ENCODE measurements around the gene RNF169.
"Not testable (repeated sequence)": the region's sequence is repeated elsewhere in the genome, so short reads cannot be mapped to it uniquely, and the experiment has no call there.

Gene RNF169

DNA sequence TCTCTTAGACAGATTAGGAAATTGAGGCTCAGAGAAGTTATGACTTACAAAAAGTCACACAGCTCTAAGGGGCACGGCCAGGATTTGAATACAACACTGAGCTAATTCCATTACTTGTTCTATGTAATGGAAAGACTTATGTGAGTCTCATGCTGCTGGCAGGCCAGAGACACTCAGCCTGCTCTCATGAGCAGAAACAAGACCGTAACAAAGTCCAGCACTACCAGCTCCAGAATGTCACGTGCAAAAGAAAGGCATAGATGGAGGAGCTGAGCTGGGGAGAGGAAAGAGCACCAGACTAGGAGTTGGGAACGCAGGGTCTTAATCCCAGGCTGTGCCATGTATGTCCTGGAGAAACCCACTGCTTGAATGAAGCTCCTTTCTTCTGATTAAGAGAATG, 19.3 kb upstream of the RNF169 start:
- DNase-seq: no peak

DNA sequence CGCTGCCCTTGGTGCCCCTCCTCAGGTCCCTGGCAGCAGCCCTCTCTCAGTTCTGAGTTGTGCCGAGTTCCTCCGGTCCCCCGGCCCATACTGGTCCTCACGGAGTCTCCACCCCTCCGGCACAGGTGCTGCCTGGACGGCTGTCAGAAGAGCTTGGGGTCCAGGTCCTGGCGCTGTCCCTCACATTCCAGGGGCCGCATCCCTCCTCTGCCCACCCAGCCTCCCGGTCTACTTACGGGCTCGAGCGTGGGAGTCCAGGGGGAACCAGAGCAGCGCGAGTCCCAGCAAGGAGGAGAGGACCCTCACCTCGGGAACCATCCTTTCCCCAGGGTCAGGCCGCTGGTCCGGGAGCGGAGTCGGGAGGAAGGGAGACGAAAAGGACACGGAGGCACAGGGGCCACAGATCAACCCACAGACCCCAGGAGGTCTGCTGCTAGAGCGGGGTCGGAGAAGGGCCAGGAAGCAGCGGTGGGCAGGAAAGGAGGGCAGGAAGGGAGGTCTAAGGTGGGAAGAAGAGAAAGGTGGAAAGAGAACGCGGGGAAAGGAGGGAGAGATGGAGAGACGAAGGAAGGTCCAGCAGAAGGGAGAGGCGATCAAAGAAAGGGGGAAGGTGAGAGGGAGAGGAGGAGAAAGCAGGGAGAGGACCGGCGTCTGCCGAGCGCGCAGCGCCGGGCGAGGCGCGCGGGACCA, 17.9 kb upstream of the RNF169 start:
- no peak for DNase-seq

DNA sequence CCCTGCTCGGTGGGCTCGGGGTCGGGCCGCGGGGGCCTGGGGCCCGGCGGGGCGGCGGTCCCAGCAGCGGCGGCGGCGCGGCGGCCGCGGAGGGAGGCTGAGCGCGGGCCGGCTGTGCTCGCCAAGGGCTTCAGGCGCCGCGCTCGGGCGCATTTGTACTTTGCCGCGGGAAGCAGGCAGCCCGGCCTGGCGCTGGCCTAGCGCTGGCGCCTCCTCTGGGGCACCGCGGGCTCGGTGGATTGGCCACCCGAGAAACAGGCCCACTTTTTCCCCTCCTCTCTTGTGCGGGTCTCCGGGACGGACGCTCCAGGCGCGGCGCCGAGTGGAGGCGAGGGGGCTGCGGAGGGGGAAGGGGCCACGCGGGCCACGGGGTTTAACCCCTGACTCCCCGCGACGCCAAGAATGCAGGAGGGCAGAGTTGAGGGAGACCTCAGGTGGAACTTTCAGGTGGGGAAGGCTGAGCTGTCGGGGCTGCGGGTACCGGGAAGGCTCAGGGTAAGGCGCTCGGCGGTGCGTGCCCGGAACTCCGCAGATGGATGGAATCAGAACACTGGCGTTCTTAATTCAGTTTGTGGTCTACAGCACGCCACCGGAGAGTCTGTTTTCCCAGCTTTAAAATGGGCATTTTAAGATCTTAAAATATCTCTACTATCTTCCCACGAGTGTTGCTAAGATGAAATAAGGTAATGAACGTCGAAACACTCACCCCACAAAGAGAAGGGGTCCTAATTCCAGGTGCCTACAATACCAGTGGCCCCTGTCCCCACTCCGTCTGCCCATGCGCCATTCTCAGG, 17.2 kb upstream of the RNF169 start, which contains the start of gene CHRDL2:
Gene CHRDL2 (minus strand): TSS at position 126 of the 794 bp plus-strand sequence. CDS start 538 bp downstream, outside the sequence.
- no peak for DNase-seq

DNA sequence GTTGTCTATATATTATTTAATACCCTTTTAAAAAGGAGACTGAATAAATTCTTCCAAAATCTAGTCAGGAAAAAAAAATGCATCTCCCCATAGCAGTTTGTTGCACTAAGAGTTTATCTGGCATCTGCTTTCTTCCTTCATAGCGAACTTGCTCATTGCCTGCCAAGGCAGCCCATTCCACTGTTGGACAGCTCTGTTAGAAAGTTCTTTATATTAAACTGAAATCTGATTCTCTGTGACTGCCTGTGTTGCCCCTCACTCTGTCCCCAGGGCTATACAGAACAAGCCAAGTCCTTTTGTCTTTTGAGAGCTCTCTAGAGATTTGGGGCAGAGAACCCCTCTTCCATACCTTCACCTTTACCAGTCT, 14.1 kb upstream of the RNF169 start:
- DNase-seq: no peak

DNA sequence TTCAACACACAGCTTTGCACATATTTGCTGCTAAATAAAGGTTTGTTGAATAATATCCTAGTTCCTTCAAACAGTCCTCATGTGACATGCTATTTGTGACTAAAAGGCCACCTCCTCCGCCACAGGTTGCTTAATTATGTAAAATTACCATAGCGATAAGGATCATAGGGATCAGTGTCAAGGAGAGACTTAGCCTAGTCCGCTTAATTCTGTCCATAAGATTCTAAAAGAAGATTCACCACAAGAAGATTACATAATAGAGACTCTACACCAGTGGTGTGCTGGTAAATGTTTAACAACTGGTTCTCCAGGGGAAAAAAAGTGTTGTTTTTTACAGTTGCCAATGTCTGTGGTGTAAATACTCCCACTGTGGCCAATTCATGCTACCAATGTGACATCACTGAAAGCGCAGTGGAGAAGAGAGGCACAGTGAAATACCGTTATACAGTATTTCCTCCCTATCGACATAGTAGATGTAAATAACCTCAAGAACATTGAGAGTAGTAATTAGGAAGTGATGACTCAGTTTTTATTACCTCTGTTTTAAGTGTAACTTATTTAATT, 13.2 kb upstream of the RNF169 start:
- DNase-seq: no peak

DNA sequence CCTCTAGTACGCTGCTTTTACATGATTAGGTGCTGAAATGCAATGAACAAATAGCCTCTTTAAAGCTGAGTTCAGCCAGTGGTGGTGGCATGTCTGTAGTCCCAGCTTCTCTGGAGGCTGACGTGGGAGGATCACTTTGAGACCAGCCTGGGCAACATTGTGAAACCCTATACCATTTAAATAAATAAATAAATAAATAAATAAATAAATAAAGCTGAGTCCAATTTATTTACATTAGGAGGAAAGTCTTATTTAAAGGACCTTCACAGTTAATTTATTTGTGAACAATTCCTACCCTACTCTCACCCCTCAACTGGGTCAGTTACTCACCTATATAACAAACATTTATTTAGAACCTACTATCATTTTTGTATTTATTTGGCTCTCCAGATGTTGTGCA, 12.6 kb upstream of the RNF169 start:
- DNase-seq: no peak

DNA sequence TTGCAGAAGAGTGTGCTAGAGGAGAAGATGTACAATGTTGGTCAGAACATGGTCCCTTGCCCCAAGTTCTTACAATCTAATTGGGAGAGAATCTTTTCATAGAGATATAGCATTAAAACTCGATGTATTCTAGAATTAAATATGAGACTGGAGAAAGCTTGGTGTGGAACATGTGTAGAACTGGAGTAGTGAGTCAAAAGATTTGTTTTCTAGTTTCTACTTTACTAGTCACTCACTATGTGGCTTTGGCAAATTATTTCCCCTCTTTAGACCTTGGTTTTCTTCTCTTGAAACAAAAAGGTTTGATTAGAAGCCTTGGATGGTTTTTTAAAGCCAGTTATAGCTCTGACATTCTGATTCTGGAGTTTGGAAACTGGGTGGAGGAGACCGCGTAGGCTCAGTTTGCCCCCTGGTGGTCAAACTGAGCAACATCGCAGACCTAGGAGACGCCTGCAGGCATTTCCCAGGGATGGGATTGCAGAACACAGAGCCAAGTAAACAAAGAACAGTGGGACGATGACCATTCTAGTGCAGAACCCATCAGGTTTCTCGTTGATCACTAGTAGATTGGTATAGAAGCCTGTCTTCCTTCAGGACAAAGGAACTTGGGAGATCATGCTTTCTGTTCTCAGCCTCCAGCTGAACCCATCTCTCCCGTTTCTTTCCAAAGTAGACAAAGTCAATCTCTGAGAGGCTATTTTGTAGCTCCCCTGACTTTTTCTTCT, 8.9 kb upstream of the RNF169 start:
- DNase-seq: peak; percentile 24 to 43

DNA sequence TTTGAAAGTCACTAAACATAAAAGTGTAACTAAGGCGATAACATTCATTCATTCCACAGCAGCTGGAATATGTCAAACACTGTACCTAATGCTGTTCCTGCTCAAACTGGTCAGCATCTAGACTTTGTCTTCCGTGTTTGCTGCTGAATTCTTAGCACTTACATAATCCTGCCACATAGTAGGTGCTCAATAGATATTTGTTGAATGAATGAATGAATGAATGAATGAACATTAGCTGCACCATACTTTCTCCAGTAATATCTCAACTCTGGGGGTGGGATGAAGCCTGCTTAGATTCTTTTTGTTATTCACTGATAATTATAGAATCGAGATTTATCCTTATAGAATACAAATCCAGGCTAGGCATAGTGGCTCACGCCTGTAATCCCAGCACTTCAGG, 6.6 kb upstream of the RNF169 start:
- DNase-seq: no peak

DNA sequence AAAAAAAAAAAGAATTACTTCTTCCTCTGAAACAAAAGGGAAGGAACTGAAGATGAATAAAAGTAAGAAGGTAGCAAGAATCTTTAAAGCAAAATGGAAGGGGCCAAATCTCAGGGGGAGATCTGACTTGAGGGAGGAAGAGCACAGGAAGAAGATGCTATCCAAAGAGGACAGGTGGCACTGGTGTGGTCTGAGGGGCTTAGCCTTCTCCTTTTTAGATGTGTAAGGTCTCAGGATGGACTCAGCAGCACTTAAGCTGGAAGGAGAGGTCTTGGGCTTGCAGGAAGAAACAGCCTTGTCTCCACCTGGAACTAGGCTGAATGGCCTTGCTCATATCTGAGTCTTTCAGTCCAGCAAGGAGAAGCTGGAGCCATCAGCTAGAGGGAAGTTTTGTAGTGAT, 5.0 kb upstream of the RNF169 start:
- no peak for DNase-seq

DNA sequence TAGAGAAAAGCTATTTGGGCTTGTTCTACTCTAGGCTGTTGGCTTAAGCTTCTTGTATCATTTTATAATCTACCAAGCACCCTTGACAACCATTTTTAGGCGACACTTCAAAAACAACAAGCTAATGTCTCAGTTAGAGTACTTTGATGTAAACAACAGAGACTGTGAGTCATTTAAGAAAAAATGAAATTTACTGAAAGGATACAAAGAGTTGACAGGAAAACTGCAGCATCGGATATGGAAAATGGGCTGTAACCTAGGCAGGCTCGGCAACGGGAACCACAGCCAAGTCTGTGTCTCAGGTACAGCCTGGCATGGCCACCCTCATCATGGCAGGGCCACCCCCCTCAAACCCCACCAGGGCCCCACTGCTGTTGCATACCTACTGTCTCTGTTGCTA, 4.4 kb upstream of the RNF169 start:
- no peak for DNase-seq

DNA sequence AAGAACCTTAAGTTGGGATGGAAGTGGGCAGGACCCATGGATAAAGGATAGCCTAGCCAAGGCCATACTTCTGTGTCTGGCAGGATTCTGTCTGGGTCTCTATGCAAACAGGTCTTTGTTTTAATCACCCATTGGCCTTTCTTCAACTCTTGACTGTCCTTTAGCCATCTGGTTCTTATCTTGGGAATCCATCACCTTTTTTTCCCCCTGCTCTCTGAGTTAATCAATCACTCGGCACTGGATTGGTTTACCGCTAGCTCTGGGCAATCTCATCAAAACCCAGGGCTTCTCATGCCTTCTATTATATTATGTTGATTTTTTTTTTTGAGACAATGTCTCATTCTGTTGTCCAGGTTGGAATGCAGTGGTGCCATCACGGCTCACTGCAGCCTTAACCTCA, 1.8 kb upstream of the RNF169 start:
- DNase-seq: no peak

DNA sequence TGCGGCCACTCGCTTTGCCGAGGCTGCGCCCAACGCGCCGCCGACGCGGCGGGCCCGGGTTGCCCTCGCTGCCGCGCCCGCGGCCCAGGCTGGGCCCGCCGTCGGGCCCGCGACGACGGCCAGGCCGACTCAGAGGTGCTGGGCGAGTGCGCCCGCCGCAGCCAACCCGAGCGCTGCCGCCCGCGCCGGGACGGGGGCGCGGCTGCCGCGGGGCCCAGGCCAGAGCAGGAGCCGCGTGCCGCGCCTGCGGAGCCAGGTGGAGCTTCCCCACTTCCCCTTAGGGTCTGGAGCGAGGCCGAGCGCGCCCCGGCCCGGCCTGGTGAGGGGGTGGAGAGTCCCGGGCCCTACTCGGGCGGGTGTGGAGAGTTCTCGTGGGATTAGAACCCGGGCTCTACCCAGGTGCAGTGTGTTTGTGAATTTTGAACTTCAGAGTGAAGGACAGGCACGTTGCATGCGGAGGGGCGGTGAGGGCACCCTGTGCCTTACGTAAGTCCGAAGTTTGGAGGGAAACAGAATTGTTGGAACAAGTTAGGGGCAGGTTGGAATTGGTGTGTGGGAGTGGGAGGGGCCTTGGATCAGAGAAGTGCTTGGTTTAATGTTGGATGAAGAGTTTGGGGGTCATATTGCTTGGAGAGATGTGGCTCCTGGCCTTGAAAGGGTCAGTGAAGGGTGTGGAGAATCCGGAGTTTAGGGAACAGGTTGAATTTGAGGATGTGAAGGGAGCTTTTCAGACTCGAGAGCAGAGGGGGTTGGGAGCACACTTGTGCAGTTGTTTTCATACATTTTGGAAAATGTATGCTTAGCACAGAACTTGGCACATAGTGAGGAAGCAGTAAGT, 697 bp downstream of the RNF169 start:
- peak; percentile 38 to 47 for DNase-seq

DNA sequence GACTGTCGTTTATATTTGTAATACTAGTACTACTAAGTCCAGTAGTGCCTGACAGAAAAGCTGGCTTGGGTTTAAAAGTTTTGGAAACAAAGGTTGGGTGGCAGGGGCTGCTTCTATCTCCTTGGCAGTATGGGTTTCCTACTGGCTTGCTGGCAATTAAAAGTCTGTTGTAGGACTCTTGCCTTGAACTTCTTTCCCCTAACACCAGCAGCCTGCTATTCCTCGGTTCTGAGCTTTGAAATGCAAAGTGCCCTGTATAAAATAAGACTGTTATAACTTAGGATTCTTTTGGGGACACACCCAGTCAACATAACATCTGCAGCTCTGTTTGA, 1.3 kb downstream of the RNF169 start:
- DNase-seq: no peak

DNA sequence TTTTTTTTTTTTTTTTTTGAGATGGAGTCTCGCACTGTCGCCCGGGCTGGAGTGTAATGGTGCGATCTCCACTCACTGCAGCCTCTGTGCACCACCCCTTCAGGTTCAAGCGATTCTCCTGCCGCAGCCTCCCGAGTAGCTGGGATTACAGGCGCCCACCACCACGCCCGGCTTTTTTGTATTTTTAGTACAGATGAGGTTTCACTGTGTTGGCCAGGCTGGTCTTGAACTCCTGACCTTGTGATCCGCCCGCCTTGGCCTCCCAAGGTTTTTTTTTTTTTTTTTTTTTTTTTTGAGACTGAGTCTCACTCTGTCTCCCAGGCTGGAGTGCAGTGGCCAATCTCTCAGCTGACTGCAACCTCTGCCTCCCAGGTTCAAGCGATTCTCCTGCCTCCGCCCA, 1.9 kb downstream of the RNF169 start:
- not testable (repeated sequence) for DNase-seq

DNA sequence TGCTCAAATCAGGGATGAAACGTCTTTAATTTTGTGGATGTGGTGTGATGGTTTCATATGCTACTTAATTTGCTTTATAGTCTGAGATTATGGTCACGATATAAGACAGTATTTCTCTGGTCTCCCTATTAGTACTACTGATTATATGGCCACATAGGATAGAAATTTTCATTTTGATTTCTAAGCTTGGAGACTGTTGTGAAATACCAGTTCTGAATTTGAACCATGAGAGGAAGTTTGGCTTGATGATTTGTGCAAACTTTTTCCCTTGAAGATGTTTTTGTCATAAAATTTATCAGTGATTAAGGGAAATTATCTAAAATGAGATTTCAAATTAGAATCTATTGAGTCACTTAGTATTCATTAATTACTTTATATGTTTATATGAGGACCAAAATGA, 2.7 kb downstream of the RNF169 start:
- no peak for DNase-seq

DNA sequence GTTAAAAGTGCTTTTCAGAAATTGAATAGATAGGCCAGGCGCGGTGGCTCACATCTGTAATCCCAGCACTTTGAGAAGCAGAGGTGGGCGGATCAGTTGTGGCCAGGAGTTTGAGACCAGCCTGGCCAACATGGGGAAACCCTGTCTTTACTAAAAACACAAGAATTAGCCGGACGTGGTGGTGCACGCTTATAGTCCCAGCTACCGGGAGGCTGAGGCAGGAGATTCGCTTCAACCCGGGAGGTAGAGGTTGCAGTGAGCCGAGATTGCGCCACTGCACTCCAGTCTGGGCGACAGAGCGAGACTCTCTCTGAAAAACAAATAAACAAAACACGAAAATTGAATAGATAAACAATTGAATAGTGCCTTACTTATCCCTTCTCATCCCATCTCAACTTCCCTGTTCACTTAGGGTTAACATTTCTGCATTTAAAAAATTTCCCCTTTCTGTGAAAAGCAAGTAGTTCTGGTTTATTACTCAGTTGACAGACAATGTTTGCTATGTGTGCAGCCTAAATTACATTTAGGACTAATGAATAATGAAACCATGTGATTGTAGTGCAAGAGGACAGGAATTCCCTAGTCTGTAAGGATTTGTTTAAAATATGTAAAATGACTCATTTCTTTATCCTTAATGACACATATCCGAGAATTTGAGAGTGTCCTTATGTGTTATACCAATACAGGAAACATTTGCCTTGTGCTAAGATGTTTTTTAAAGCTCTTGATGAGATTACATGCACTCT, 6.0 kb downstream of the RNF169 start:
- no peak for DNase-seq

DNA sequence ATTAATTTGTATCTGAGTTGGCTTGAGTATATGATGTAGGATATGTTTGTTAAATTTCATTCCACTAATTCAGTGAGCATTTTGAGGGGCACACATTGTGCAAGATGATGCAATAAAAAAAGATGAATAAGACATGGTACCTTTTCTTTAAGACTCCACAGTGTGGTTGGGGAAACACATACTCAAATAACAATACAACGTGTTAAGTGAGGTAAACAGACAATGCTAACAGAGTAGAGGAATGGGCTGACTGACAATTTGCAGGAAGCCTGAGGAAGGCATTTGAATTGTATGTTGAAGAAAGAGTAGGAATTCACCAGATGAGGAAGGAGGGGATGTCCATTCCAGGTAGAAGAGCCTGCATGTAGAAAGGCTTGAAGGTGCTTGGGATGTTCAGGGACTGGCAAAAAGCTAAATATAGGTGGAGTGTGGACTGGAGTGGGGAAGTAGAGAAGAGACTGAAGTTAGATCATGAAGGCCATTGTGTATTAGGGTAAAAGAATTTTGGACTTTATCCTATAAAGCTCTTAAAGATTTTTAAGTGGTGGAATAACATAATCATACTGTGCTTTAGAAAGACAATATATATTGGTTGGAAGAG, 6.8 kb downstream of the RNF169 start:
- no peak for DNase-seq

DNA sequence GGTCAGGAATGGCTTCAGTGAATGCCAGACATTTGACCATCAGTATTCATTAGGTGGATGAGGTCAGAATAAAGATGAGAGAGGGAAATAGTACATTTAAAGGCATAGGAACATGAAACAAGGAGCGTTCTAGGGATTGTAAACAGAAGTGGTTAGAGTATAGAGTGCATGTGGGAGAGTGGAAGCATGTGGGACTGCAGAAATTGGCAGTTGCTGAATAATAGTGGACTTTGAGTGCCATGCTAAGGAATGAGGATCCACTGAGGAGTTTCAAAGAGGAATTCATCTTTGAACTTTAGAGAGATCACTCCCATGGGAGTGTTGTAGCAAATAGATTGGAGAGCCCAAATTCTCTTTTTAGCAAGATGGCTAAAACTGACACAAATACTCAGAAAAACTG, 7.9 kb downstream of the RNF169 start:
- no peak for DNase-seq

DNA sequence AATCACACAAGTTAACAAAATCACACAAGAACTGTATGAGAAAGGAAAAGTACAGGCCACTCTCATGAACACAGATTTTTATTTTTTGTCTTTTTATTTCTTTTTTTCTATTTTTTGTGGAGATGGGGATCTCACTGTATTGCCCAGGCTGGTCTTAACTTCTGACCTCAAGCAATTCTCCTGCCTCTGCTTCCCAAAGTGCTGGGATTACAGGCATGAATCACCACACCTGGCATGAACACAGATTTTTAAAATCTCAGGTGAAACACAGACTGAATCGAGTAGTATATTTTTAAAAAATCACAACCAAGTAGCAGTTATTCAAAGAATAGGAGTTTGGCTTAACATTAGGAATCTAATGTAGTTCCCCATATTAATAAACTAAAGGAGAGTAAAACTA, 18.3 kb downstream of the RNF169 start:
- no peak for DNase-seq

DNA sequence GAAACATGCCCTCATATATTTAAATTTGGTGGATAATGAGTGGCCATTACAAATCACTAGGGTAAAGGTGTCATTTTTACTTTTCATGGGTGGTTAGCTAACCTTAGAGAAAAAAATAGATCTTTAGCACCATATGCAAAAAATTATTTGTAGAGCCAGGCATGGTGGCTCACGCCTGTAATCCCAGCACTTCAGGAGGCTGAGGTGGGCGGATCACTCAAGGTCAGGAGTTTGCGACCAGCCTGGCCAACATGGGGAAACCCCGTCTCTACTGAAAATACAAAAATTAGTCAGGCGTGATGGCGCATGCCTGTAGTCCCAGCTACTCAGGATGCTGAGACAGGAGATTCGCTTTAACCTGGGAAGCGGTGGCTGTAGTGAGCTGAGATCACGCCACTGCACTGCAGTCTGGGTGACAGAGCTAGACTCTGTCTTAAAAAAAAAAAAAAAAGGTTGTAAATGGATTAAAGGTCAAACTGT, 19.6 kb downstream of the RNF169 start:
- DNase-seq: not testable (repeated sequence)

DNA sequence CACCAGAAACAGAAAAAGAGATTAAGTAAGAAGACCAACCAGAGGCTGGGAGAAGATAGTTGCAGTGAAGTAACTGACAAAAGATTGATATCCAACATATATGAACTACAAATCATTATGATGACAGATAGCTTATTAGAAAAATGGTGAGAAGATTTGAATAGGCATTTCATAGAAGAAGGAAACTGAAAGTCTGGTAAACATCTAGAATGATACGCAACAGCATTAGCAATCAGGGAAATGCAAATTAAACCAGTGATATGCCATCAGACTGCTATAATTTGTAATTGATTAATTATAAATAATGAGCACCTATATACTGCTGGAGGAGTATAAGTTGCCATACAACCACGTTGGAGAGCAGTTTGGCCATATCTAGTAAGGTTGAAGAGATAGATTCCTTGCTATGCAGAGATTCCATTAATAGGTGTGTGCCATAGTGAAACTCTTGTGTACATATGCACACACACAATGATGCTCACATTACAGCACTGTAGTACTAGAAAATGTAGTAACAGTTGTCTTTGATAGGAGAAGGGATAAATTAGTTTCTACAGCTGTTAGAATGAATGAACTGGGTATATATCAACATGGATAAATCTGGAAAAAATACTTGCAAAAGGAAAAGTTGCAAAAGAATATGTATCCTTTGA, 20.5 kb downstream of the RNF169 start:
- no peak for DNase-seq

Measured in activated CD4-positive, alpha-beta T cell treated with anti-CD3 and anti-CD28 coated beads for 4 hours (primary cell).